Sigmoid colon (tissue), 7 donors: Measurements from ENCODE around the gene SH2B3. TPM values are rescaled to one million over a fixed set of nuclear protein-coding genes. Genes with fewer than 3 reads are reported as not detected.

Experiments
- DNase-seq: peaks from one replicate; pipeline ENCODE4 v3.0.0-alpha.2; 2019
- H3K27ac ChIP-seq, 4 donors: fragments of 200-600 bp; sonication (generic); one replicate each; pipeline ENCODE4 v1.5.1; 2016 to 2019; ENCODE audit warnings: mild to moderate bottlenecking in 1 of 4
- H3K27me3 ChIP-seq, 3 donors: fragments of 200-600 bp; sonication (generic); one replicate each; pipeline ENCODE4 v1.5.1; 2019; ENCODE audit warnings: mild to moderate bottlenecking in 1 of 3
- H3K36me3 ChIP-seq, 4 donors: fragments of 200-600 bp; sonication (generic); one replicate each; pipeline ENCODE4 v1.5.1; 2016 to 2019
- H3K4me1 ChIP-seq, 4 donors: fragments of 200-600 bp; sonication (generic); one replicate each; pipeline ENCODE4 v1.5.1; 2017 to 2019
- H3K4me3 ChIP-seq, 4 donors: fragments of 200-600 bp; sonication (generic); one replicate each; pipeline ENCODE4 v1.5.1; 2017 to 2019; ENCODE audit warnings: mild to moderate bottlenecking in 2 of 4, moderate library complexity in 1 of 4
- H3K9me3 ChIP-seq, 4 donors: fragments of 200-600 bp in 3 of 4; sonication (generic) in 3 of 4; one replicate each; pipeline versions ENCODE4 v1.5.1 to v1.6.1; 2013 to 2019
- CTCF ChIP-seq, 4 experiments: fragments of 450-650 bp in 3 of 4; fragments of 200-600 bp in 1 of 4; IDR thresholded peaks; one replicate each; pipeline ENCODE4 v1.5.1; 2016 to 2019; ENCODE audit warnings: antibody characterized with exemption in 4 of 4, mild to moderate bottlenecking in 3 of 4, moderate library complexity in 2 of 4
- EP300 ChIP-seq, 4 donors: sonication (generic); formaldehyde crosslinking; IDR thresholded peaks; one replicate each; pipeline ENCODE4 v1.6.1; 2017; ENCODE audit warnings: antibody characterized with exemption in 4 of 4
- POLR2A ChIP-seq, 2 donors: fragments of 450-650 bp; IDR thresholded peaks; one replicate each; pipeline ENCODE4 v1.6.1; 2016; ENCODE audit warnings: antibody characterized with exemption in 2 of 2, mild to moderate bottlenecking in 2 of 2, moderate library complexity in 2 of 2
- POLR2AphosphoS5 ChIP-seq, 4 donors: sonication (generic); formaldehyde crosslinking; IDR thresholded peaks; one replicate each; pipeline ENCODE4 v1.6.1; 2017; ENCODE audit warnings: antibody characterized with exemption in 4 of 4
- WGBS, 2 donors: extraction: QIAGEN DNeasy Blood & Tissue Kit; methylation state at CpG; one replicate each; pipeline ENCODE4 v1.1.7; 2013; 5-methylcytosine and 5-hydroxymethylcytosine counted together
- intact Hi-C: fragments of 100-400 bp; cut with DNase I; formaldehyde crosslinking; loops from one replicate; pipeline ENCODE4 v1.15.1; 2023
- polyA plus RNA-seq, 3 donors: library from polyadenylated mRNA; stranded (reverse); fragments of 200-250 nt; gene quantifications; one replicate each; pipeline ENCODE4 v1.2.3, GENCODE V29; 2013
- total RNA-seq, 4 donors: library from RNA; depleted of rRNA; stranded (reverse); fragments of >200 nt; gene quantifications; one replicate each; pipeline ENCODE4 v1.1.0, GENCODE V29; 2016
- donor health status: healthy with polysubstance abuse.
- donor health status: Bipolar disorder and iron deficiency.
- donor health status: healthy.

Gene SH2B3
- total and polyA plus RNA-seq, 7 donors: 10.4 to 32.5 (median 14.1) TPM

- WGBS, 2 donors: 52 to 72% methylated on average over 15 of the region's 15 CpGs
- TF ChIP-seq POLR2AphosphoS5 (IDR thresholded peaks at IDR 0.05) (no peak), POLR2A (IDR thresholded peaks at IDR 0.05) (no peak), CTCF (IDR thresholded peaks at IDR 0.05) (no peak), EP300 (IDR thresholded peaks at IDR 0.05) (no peak)
- H3K4me1 ChIP-seq: peaks cover 0 to 69% (median 42%) of the 10 kb centered on the region in 4 donors
- no peak overlapping the region for H3K4me3 ChIP-seq
- peak overlapping the region; percentile 49 to 72 (median 60) for H3K27ac ChIP-seq
- H3K9me3 ChIP-seq: no peaks in the 10 kb centered on the region
- no peaks in the 10 kb centered on the region for H3K27me3 ChIP-seq
- intact Hi-C loops: no loop called here
- DNase-seq: no peak
- H3K36me3 ChIP-seq: no peaks in the 10 kb centered on the region
Measured at GRCh38 chr12:111412007-111412829, 6.5 kb downstream of the SH2B3 start.

- intact Hi-C loops: no loop called here
- no peak for DNase-seq
- peak overlapping the region; percentile 49 to 72 (median 60) for H3K27ac ChIP-seq
- peaks cover 0 to 2% (median under 1%) of the 10 kb centered on the region in 4 donors for H3K36me3 ChIP-seq
- peaks cover 0 to 62% (median 36%) of the 10 kb centered on the region in 4 donors for H3K4me1 ChIP-seq
- H3K9me3 ChIP-seq: no peaks in the 10 kb centered on the region
- TF ChIP-seq CTCF (IDR thresholded peaks at IDR 0.05): no peak
- TF ChIP-seq EP300 (IDR thresholded peaks at IDR 0.05): no peak
- no peak for TF ChIP-seq POLR2A (IDR thresholded peaks at IDR 0.05)
- no peak for TF ChIP-seq POLR2AphosphoS5 (IDR thresholded peaks at IDR 0.05)
- no peak overlapping the region for H3K4me3 ChIP-seq
- WGBS, 2 donors: 66 to 71% methylated on average over 6 of the region's 6 CpGs
- no peaks in the 10 kb centered on the region for H3K27me3 ChIP-seq
Measured at GRCh38 chr12:111412830-111413441, 7.2 kb downstream of the SH2B3 start.

- Histone ChIP-seq H3K27ac (peak overlapping the region in 1 of 4 donors; percentile 11), H3K36me3 (peaks cover 0 to 8% (median 4%) of the 10 kb centered on the region in 4 donors), H3K4me3 (no peak overlapping the region), H3K27me3 (no peaks in the 10 kb centered on the region), H3K4me1 (peaks cover 0 to 55% (median 33%) of the 10 kb centered on the region in 4 donors), H3K9me3 (no peaks in the 10 kb centered on the region)
- no peak for DNase-seq
- intact Hi-C loops: no loop called here
- TF ChIP-seq EP300 (IDR thresholded peaks at IDR 0.05) (no peak), POLR2AphosphoS5 (IDR thresholded peaks at IDR 0.05) (no peak), POLR2A (IDR thresholded peaks at IDR 0.05) (no peak)
- WGBS, 2 donors: 55 to 77% methylated on average over 12 of the region's 12 CpGs
Measured at GRCh38 chr12:111413442-111414086, 7.8 kb downstream of the SH2B3 start.

GRCh38 chr12:111414711-111415252, 9.1 kb downstream of the SH2B3 start:
- Histone ChIP-seq H3K27me3 (no peaks in the 10 kb centered on the region), H3K36me3 (peaks cover 1 to 20% (median 9%) of the 10 kb centered on the region in 4 donors), H3K27ac (no peak overlapping the region), H3K4me3 (no peak overlapping the region), H3K9me3 (no peaks in the 10 kb centered on the region), H3K4me1 (peaks cover 0 to 43% (median 22%) of the 10 kb centered on the region in 4 donors)
- intact Hi-C loops: no loop called here
- WGBS, 2 donors: 90 to 97% methylated on average over 7 of the region's 7 CpGs
- TF ChIP-seq EP300 (IDR thresholded peaks at IDR 0.05) (no peak), POLR2AphosphoS5 (IDR thresholded peaks at IDR 0.05) (no peak), POLR2A (IDR thresholded peaks at IDR 0.05) (no peak), CTCF (IDR thresholded peaks at IDR 0.05) (no peak)
- no peak for DNase-seq
